RCC 7860 (cell line): ENCODE measurements around the gene GSTM1.
"Not testable (repeated sequence)": the region's sequence is repeated elsewhere in the genome, so short reads cannot be mapped to it uniquely, and the experiment has no call there.

ENCODE experiments used
- DNase-seq: peaks from one replicate; pipeline ENCODE4 v3.0.0-alpha.2; 2015; ENCODE audit warnings: low spot score
- FAIRE-seq: peaks from 2 replicates; lab custom pipeline; 2012; peaks lifted over from hg19 to GRCh38; lab: Jason Lieb, UNC

The GSTM1 gene

DNA sequence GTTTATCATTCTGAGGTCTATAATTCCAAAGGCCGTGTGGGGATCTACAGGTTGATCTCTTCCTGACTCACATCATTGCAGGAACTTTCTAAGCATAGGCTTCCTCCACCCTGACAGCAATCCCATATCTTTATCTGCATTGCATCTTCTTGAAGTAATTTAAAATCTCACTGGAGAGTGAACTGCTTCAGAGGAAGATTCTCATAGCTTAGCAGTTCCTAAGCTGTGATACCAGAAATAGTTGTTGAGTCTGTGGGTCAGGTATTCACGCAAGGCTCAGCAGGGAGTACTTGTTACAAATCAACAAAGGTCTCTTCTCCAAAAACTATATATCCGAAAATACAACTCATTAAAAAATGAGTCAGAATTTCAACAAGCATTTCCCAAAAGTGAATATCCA, 7.5 kb downstream of the GSTM1 start:
- not testable (repeated sequence) for FAIRE-seq, DNase-seq

DNA sequence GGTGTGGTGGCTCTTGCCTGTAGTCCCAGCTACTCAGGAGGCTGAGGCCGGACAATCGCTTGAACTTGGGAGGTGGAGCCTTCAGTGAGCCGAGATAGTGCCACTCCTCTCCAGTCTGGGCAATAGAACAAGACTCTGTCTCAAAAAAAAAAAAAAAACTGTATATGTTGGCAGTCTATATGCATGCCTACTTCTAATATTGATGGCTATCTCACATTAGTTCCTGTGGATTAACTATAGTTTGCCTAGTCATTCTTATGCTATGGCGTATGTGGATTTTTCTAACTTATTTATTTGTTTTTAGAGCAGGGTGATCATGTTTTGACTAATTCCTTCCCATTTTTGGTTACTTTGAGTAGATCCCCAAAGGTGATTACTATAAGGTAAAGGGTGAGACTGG, 9.4 kb downstream of the GSTM1 start:
- no peak for FAIRE-seq
- no peak for DNase-seq

DNA sequence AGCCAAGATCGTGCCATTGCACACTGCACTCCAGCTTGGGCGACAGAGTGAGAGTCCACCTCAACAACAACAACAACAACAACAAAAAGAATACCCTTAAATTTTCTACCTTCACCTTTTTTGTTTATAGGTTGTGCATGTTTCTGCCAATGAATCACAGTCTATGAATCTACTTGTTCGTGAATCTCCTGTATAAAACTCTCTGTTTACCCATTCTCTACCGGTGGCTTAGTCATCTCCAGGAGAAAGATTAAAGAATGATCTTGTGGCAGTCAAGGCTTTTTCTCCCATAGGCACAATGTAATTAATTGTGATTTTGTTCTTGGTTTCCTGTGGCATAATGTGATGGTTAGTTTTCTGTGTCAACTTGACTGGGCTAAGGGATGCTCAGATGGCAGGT, 10.2 kb downstream of the GSTM1 start:
- DNase-seq, FAIRE-seq: not testable (repeated sequence)

DNA sequence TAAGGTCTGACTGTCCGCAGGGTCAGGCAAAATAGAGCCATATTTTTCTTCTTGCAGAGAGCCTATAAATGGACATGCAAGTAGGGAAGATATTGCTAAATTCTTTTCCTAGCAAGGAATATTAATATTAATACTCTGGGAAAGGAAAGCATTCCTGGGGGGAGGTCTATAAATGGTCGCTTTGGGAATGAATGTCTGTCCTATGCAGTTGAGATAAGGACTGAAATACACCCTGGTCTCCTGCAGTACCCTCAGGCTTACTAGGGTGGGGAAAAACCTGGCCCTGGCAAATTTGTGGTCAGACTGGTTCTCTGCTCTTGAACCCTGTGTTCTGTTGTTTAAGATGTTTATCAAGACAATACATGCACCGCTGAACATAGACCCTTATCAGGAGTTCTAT, 15.3 kb downstream of the GSTM1 start:
- DNase-seq, FAIRE-seq: not testable (repeated sequence)

DNA sequence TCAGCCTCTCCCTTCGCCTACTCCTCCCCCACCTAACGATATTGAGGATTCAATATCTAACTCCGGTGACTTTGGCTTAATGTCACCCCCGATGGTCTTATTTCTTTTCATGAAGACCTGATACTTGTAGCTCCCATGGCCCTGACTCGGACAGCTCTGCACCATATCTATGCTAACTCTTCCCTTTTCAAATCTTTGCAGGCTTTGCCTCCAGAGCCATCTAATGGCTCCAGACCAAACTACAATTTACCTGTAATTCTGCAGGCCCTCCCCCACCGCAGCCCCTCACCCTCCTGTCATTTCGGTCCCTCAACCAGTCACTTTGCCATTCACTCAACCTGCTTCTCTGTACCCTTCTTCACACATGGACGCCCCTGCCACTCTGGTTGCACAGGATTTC, 16.6 kb downstream of the GSTM1 start:
- DNase-seq: no peak
- no peak for FAIRE-seq

DNA sequence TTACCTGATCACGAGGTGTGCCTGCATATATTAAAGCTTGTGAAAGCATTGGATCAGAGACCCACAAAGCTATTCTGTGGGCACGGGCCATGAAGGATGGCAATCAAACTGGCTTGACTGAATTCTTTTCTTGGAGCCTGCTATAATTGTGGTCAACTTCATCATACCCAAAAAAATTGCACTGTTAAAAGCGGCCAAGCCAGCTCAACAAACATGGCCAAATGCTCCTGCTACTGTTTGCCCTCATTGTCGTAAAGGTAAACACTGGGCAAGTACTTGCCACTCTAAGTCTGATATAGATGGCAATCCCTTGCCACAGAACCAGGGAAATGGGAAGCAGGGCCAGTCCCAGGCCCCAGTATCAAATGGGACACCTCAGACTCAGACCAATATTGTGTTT, 17.8 kb downstream of the GSTM1 start:
- no peak for FAIRE-seq
- DNase-seq: no peak

DNA sequence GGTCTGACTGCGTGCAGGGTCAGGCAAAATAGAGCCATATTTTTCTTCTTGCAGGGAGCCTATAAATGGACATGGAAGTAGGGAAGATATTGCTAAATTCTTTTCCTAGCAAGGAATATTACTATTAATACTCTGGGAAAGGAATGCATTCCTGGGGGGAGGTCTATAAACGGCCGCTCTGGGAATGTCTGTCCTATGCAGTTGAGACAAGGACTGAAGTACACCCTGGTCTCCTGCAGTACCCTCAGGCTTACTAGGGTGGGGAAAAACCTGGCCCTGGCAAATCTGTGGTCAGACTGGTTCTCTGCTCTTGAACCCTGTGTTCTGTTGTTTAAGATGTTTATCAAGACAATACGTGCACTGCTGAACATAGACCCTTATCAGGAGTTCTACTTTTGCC, 21.3 kb downstream of the GSTM1 start:
- FAIRE-seq, DNase-seq: not testable (repeated sequence)

DNA sequence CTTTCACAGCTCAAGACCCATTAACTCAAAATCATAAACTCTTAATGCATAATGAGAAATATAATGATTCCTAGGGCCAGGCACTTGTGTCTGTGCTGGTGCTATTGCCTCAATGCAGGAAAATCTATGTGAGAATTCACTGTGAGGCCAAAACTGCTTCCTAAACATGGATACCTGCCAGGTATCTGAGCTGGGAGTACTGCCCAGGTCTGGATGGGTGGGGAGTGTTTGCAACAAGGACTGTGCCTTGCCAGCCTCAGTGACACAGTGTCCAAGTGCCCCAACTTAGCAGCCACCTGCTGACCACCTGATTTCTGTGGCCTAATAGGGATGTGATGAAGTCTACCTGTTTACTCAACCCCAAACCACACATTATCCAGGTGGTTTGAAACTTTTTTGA, 22.2 kb downstream of the GSTM1 start:
- FAIRE-seq: not testable (repeated sequence)

DNA sequence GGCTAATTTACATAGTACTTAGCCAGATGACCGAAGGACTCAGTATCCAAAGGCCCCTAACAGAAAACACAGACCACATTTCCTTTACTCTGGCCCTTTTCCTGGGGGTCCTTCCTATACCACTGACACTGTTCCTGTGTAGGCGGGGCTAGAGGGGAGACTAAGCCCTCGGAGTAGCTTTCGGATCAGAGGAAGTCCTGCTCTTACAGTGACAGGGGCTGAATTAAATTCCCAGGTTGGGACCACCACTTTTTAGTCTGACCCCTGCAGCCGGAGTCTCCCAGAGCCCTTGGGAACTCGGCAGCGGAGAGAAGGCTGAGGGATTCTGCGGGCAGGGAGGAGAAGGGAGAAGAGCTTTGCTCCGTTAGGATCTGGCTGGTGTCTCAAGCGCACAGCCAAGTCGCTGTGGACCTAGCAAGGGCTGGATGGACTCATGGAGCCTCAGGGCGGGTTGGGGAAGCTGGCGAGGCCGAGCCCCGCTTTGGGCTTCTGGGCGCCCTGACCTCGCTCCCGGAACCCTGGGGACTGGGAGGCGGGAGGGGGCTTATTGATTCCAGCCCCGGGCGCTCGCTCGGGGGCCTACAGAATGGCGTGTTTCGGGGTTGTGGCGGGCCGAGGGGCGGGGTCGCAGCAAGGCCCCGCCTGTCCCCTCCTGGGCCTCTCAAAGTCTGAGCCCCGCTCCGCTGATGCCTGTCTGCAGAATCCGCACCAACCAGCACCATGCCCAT, 24.1 kb downstream of the GSTM1 start, which contains the start of gene GSTM5:
Gene GSTM5, plus strand, starts transcription at position 659 of the 728 bp plus-strand sequence. Its CDS starts 62 bp downstream, at position 721.
- not testable (repeated sequence) for FAIRE-seq, DNase-seq

More for the DNA sequence above, 22.2 kb downstream of the GSTM1 start:
- not testable (repeated sequence) for DNase-seq

DNA sequence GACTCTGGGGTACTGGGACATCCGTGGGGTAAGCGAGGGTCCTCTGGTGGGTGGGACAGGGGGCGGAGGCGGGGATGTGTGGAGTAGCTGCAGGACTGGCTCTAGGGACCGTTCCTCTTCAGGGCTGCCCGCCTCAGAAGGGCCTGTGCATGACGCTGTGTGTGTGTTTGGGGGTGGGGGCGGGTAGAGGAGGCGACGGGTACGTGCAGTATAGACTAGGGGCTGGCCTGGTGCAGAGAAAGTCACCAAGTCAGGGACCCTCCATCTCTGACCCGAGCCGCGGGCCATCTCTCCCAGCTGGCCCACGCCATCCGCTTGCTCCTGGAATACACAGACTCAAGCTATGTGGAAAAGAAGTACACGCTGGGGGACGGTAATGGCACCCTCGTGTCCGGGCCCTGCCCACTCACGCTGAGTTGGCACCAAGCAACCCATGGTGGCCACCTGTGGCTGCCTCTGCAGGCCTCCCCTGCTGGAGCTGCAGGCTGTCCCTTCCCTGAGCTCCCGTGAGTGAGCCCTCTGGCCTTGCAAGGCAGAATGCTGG, 24.8 kb downstream of the GSTM1 start:
- DNase-seq (no peak), FAIRE-seq (no peak)

DNA sequence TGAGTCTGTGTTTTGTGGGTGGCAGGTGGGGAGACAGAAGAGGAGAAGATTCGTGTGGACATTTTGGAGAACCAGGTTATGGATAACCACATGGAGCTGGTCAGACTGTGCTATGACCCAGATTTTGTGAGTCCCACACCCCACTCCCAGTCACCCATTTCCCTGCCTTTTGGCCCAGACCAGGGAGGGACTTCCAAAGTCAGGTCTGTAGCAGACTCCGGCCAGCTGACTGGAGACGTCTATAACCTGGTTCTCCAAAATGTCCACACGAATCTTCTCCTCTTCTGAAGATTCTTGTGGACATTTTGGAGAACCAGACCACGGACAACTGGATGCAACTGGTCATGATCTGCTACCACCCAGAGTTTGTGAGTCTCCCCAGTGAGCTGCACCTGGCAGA, 26.0 kb downstream of the GSTM1 start:
- DNase-seq (no peak), FAIRE-seq (no peak)

DNA sequence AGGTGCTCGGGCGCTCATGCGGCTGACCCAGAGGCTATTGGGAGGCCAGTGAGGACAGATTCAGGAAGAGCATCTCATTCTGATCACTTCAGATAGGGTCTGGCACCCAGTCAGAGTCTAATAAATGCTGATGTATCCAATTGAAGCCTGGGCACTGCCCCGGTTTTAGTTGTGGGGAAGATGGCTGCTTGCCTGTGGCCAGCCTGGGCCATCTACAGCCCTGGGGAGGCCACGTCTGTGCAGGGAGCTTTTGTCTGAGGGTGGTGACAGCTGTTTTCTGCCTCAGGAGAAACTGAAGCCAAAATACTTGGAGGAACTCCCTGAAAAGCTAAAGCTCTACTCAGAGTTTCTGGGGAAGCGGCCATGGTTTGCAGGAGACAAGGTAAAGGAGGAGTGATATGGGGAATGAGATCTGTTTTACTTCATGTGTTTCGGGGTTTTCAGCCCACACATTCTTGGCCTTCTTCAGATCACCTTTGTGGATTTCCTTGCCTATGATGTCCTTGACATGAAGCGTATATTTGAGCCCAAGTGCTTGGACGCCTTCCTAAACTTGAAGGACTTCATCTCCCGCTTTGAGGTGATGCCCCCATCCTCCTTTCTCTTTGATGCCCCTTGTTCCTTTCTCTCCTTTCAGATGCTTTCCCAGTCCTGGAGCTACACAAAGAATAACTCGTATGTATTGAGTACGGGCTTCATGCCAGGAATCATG, 27.2 kb downstream of the GSTM1 start:
- DNase-seq (no peak), FAIRE-seq (no peak)

DNA sequence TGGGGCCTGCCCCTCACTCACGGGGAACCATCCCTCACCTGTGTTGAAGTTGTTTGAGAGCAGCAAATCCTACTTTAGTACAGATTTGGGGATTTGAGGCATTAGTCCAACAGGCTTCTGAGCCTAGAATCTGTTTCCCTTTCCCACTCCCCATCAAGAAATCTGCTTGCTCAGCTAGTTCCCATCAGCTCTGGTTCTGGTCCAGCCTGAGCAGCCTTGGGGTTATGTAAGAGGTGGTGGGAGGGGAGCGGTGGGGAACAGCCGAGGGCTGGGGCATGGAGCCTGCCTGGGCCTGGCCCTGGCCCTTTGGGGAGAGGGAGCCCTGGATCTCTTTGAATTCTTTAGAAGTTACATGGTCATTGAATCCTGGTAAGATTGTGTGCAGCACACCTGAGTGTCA, 28.5 kb downstream of the GSTM1 start:
- no peak for DNase-seq
- FAIRE-seq: no peak

DNA sequence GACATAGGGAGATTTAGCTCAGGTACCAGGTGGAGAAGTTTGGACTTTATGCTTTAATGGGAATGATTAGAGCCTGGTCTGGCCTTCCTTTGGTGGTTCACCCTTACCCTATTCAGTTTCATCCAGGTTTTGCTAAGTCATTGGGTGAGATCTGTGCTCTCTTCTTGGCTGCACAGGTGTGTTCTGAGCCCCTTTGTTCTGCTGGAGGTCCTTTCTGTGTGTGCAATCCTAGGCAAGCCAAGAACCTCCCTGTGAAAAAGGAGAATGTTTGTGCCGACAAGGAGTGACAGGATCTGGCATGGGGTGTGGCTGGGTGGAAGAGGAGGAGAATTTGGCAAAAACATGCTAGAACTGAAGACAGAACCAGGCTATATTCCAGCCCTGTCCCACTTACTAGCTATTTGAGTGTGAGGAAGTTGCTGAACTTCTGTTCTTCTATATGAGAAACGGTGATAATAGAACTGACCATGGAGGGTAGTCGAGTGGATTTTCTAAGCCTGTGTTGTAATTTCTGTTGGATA, 29.0 kb downstream of the GSTM1 start:
- no peak for FAIRE-seq

DNA sequence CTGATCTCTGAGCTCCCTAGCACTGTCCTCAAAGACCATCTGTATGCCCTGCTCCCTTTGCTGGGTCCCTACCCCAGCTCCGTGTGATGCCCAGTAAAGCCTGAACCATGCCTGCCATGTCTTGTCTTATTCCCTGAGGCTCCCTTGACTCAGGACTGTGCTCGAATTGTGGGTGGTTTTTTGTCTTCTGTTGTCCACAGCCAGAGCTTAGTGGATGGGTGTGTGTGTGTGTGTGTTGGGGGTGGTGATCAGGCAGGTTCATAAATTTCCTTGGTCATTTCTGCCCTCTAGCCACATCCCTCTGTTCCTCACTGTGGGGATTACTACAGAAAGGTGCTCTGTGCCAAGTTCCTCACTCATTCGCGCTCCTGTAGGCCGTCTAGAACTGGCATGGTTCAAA, 30.1 kb downstream of the GSTM1 start:
- no peak for DNase-seq
- FAIRE-seq: no peak

More for the DNA sequence above, 29.0 kb downstream of the GSTM1 start:
- no peak for DNase-seq

DNA sequence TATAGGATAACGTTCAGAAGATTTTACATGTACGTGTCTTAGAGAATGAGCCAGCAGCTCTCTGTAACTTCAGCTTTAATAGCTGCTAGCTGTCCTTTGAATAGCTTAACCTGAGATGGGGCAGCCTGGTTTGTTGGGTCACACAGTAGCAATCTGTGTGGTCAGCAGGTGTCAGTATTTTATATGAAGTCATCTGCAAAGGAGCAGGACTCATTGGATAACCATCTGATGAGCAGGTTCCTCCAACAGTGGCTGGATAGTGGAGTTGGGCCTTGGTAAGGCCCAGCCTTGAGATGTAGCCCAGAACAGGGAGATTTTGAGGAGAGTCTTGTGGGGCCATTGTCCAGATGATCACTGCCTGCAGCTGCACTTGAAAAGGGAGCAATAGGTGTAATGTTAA, 30.9 kb downstream of the GSTM1 start:
- FAIRE-seq (no peak), DNase-seq (peak; percentile 29)

DNA sequence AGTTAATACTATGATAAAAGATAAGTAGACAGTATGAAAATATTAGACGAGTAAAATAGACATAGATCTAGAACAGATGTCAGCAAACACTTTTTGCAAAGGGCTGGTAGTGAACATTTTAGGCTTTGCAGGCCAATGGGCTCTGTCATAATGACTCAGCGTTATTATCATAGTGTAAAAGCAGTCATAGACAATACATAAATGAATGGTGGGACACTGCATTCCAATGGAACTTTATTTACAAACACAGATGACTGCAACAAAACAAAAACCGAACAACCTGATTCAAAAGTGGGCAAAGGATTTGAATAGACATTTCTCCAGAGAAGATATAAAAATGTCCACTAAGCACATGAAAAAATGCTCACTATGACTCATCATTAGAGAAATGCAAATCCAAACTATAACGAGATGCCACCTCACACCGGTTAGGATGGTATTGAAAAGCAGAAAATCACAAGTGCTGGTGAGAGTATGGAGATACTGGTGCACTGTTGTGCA, 31.8 kb downstream of the GSTM1 start:
- FAIRE-seq: no peak
- DNase-seq: no peak

DNA sequence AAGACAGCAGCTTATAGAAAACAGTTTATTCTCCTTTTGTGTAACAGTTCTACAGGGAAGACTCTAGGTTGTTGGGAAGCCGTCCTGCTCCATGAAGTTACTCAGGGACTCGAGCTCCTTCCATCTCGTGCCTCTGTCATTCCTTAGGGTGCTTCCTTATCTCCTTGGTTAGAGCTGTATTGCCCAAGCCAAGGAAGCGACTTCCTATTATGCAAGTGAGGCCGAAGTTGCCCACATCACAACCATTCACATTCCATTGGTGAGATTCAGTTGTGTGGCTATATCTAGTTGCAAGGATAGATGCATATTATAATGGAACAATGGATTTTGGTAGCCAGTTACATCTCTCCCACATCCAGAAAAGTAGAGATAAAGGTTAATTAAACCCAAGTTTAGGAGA, 33.4 kb downstream of the GSTM1 start:
- no peak for DNase-seq
- no peak for FAIRE-seq

DNA sequence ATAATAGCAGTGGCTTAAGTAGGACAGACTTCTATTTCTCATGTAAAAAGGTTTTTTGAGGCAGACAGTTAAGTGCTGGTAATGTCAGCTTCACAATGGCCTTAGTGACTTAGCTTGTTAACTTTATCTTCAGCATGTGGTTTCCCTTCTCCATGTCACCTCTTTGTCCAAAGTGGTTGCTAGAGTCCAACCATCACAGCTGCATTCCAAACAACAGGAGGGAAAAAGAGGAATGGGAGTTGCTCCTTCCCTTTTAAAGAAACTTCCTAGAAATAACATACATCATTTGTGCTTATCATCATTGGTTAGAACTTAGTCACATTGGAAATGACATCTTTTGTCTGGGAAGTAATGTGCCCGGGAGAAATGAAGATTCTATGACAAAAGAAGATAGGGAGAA, 34.4 kb downstream of the GSTM1 start:
- DNase-seq (no peak), FAIRE-seq (no peak)

DNA sequence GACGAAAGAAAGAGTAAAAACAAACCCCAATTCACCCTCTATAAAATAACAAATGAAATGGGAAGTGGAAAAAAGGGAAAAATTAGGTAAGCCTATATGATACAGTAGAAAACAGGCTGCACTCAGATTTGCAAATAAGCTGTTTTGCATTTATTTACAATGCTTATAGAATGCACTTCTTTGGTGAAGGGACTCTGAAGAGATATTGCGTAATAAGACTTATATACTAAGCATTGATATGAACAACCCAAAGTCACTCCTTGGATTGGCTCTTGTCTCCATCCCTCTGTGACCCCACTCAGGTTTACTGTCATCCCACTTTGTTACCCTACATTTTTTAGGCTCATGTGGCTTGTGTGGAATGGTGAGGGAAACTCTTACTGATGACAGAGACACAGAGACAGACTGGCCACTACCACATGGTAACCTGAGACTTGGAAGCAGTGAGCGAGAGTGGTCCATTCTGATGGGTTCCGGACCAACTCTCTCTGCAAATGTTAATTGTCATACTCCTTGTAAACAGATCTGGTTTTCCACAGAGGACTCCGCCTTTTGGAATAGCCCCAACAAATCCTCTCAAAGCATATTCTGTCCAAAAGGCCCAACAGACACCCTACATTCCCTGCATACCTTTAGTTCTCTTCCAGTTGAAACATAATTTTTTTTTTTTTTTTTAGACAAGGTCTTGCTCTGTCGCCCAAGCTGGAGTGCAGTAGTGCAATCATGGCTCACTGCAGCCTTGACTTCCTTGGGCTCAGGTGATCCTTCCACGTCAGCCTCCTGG, 35.5 kb downstream of the GSTM1 start:
- FAIRE-seq: no peak
- no peak for DNase-seq

DNA sequence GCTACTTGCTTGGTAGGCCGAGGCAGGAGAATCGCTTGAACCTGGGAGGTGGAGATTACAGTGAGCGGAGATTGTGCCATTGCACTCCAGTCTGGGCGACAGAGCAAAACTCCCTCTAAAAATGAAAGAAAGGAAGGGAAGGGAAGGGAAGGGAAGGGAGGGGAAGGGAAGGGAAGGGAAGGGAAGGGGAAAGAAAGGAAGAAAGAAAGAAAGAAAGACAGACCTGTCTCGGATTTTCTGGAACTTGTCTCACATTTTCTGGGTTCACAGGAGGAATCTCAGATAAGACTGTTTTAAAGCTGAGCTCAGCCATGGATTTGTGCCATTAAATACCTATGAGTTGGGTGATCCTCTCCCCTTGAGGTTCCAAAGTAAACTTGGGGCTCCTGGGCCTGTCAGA, 37.3 kb downstream of the GSTM1 start:
- FAIRE-seq (no peak), DNase-seq (no peak)
